ENCODE data around the gene DNAJB8.

- no peak for TF ChIP-seq EZH2phosphoT487 (IDR thresholded peaks at IDR 0.05; ENCODE audit: borderline replicate concordance, low read length)
- no peak for TF ChIP-seq CTCF (IDR thresholded peaks at IDR 0.05; ENCODE audit: low read depth, low read length, poor library complexity, severe bottlenecking)
Observed at GRCh38 chr3:128430731-128431130, 36.0 kb downstream of the DNAJB8 start.
